G401.6 (cell line): ENCODE results near the gene ANKDD1B.
"Not testable (repeated sequence)": the region's sequence is repeated elsewhere in the genome, so short reads cannot be mapped to it uniquely, and the experiment has no call there.

Experiments used
- FAIRE-seq: peaks from 2 replicates; lab custom pipeline; 2012; peaks lifted over from hg19 to GRCh38; lab: Jason Lieb, UNC

The ANKDD1B gene

GRCh38 chr5:75611311-75612225 is at the start of gene ANKDD1B:
ANKDD1B (plus strand) TSS chr5:75611453; CDS start chr5:75611635, 182 bp downstream.
- FAIRE-seq = no peak

DNA sequence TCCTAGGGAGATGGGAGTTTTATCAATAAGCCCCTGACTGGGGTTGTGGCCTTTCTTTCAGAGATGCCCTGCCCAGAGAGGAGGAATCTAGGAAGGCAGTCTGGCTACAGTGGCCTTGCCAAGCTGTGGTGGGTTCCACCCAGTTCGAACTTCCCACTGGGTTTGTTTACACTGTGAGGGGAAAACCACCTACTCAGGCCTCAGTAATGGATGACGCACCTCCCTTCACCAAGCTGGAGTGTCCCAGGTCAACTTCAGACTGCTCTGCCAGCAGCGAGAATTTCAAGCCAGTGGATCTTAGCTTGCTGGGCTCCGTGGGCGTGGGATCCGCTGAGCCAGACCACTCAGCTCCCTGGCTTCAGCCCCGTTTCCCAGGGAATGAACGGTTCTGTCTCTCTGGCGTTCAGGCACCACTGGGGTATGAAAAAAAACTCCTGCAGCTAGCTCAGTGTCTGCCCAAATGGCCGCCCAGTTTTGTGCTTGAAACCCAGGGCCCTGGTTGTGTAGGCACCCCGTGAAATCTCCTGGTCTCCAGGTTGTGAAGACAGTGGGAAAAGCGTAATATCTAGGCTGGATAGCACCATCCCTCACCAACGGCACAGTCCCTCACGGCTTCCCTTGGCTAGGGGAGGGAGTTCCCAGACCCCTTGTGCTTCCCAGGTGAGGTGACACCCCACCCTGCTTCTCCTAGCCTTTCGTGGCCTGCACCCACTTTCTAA is 45.1 kb upstream of the ANKDD1B start:
- FAIRE-seq = not testable (repeated sequence)

- FAIRE-seq = no peak
Observed at GRCh38 chr5:75566710-75567309, 44.4 kb upstream of the ANKDD1B start.

DNA sequence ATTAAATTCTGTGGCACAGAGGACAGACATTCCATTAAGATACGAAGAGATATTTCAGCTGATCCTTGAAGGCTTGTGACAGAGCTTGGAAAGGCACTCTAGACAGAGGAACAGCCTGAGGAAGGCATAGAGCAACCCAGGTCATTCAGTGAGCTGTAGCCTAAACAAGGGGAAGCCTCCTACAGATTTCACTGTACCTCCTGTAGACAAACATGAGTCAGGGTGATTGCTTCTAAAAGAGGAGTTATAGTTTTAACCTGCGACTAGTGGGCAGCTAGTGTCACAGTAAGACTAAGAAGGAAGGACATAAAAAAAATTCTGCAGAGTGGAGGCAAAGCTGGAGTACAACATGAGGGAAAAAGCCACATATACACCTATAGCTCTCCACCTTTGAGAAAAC is 43.5 kb upstream of the ANKDD1B start:
- FAIRE-seq = no peak

DNA sequence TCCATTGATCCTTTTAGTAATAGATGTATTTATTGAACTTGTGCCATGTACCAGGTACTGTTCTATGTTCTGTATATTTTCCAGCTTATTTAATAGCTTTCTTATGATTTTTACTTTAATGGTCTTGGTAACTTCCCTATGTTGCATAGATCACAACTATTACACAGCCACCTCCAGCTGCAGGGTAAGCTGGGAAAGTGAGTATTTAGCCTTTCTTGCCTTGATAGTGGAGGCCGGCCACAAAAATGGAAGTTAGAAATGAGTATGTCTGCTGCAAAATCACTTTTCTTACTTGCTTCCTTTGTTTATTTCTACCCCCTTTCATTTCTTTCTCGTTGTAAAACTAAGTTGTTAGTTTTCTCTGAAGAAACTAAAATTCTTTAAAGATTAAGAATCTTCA is 43.1 kb upstream of the ANKDD1B start:
- FAIRE-seq = no peak

GRCh38 chr5:75571547-75571946 is 39.7 kb upstream of the ANKDD1B start:
- FAIRE-seq = peak; percentile 46

DNA sequence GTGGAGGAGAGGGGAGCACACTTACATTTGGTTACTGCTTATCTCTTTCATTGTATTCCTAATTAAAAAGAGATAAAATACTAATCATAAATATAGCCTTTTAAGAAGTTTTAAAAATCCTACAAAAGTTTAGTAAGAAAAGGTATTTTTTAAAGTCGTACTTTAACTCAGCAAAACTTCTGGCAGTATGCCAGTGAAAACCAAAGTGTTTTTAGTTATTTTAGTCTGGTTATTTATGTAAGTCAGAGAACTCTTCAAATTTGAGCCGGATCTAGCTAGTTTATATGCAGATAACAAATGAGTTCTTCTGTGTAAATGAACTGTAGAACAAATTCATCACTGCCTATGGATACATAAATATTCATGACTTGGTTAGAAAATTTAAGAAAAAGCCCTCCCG is 36.5 kb upstream of the ANKDD1B start:
- peak; percentile 62 for FAIRE-seq

DNA sequence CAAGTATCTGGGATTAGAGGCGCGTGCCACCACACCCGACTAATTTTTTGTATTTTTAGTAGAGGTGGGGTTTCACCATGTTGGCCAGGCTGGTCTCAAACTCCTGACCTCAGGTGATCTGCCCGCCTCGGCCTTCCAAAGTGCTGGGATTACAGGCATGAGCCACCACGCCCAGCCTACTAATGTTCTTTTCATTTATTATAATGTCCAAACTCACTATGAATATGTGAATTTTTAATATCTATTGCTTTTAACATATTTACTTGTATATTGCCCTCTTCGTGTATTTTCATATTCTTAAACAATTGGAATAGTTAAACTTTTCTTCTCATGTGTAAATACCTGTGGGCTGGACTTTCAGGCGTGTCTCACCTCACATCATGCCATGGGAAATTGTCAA is 33.0 kb upstream of the ANKDD1B start:
- FAIRE-seq = not testable (repeated sequence)

- FAIRE-seq = peak; percentile 67
Observed at GRCh38 chr5:75584641-75585040, 26.6 kb upstream of the ANKDD1B start.

- no peak for FAIRE-seq
Observed at GRCh38 chr5:75588666-75589065, 22.6 kb upstream of the ANKDD1B start.

- FAIRE-seq = no peak
Observed at GRCh38 chr5:75600535-75600934, 10.7 kb upstream of the ANKDD1B start.

- FAIRE-seq = no peak
Observed at GRCh38 chr5:75601567-75601966, 9.7 kb upstream of the ANKDD1B start.

GRCh38 chr5:75601996-75602395 is 9.3 kb upstream of the ANKDD1B start:
- no peak for FAIRE-seq

GRCh38 chr5:75603371-75603770 is 7.9 kb upstream of the ANKDD1B start:
- FAIRE-seq = no peak

DNA sequence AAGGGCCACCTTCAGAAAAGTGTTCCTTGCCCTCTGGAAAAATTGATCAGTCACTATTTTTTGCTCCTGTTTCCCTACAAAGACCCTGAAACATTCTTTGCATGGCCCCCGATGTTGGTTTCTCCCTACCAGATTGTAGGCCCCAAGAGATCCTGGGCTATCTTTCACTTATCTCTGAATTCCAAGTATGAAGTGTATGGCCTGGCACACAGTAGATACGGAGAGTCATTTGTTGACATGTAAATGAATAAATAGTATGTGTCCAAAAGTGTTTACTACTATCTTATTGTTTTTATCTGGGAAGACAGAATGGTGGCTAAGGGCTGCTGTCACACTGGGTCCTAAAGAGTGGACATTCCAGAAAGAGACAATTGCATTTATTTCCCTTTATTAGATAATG is 7.4 kb upstream of the ANKDD1B start:
- no peak for FAIRE-seq

- not testable (repeated sequence) for FAIRE-seq
Observed at GRCh38 chr5:75607341-75607740, 3.9 kb upstream of the ANKDD1B start.

DNA sequence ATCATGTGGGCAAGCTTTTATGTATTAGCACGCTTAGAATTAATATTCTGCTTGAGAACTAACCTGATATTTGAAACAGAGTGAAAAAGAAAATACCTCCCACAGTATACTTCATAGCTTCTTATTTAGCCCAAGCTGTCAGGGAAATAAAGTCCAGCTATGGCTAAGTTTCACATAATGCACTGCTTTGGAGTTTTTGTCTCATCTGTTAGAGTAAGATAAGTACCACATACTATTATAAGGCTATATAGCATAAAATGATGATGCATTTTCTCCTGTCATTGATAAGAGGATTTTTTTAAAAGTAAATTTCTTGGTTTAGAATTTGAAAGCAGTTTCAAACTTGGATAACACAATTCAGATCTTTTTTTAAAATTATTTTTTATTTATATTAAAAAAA is 2.4 kb upstream of the ANKDD1B start:
- FAIRE-seq = no peak

GRCh38 chr5:75610201-75610600 is 1.1 kb upstream of the ANKDD1B start:
- no peak for FAIRE-seq

- not testable (repeated sequence) for FAIRE-seq
Observed at GRCh38 chr5:75610859-75611310, 368 bp upstream of the ANKDD1B start.

- FAIRE-seq = no peak
Observed at GRCh38 chr5:75612226-75612569, 945 bp downstream of the ANKDD1B start.

- no peak for FAIRE-seq
Observed at GRCh38 chr5:75612901-75613300, 1.6 kb downstream of the ANKDD1B start.

- FAIRE-seq = no peak
Observed at GRCh38 chr5:75614176-75614575, 2.9 kb downstream of the ANKDD1B start.

GRCh38 chr5:75616371-75616881 is 5.2 kb downstream of the ANKDD1B start:
- FAIRE-seq = no peak
